ENCODE results near the gene FAM76B.

The FAM76B gene

DNA sequence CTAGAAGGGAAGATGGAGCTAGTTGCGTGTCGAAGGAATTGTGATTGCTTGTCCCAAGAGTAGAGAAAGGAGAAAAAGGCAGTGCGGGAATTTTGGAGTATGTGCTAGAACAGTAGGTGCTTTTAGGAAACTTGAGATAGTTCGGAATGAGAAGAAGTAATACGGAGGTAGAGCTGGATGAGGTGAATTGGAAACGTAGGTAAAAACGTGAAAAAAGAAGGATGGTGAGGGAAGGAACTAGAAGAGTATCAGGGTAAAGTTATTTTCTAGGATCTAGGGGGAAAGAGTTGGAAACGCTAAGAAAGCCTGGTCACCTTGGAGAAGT is 2.1 kb upstream of the FAM76B start:
- DNase-seq: no peak

- DNase-seq: no peak
Observed at GRCh38 chr11:95790933-95791708, 1.5 kb upstream of the FAM76B start.

DNA sequence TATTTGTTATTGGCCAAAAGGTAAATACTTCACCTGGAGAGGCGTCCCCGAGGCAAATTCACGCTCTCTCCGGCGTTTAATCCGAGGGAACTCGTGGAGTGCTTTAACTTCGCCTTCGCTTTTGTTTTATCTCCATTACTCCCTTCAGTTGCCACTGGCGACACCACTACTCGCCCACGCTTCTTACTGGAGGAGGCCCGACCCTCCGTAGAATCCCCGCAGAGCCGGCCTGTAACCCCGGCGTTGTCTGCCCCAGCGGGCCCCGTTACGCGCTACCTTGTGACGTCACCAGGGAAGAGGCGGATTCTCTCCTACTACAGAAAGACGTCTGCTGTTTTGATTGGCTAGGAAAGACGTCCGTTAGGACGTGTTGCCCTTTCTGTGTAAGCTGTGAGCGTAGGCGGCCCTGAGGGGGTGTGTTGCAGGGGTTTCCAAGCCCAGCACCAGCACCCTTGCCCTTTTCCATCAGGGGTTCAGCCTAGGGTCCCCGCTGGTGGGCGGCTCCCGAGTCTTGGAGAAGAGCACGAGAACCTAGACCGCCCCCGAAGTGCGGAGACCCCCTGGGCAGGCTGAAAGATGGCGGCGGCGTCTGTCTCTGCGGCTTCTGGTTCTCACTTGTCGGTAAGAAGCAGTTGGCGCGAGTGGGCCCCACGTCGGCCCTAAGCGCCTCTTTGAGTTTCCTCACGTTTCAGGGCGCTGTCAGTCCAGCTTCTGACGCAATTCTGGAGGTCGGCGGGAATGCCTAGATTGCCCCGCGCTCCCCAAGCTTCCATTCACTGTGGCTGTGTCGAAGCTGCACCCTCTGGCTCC is 746 bp upstream of the FAM76B start, which contains the start of gene CEP57:
CEP57 (plus strand) TSS at position 376 of the 810 bp plus-strand sequence; CDS start at position 577, 201 bp downstream.
- DNase-seq: peak; percentile 62

DNA sequence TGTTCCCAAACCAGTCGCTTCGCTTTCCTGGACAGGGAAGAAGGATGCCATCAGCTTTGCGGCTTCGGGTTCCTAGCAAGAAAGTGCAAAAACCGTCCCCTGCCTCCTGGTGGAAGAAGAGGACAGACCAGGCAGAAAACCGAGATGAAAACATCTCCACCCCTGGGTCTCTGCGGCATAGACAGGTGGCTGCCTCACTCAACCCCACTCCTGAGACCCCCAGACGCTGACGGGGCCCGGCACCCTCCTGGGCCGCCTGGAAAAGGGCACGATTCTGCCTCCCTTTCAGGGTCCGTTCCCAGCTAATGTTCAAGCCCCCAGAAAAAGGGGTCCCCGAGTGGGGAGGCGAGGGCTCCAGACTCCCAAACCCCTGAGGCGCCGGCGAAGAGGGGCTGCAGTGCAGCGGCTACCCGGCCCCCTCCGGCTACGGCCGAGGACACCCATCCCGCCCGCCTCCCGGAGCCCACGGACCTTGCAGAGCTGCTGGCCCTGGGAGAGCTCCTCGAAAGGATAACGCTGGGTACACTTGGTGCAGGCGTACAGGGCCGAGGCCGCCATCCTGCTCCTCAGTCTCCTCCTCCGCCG is 569 bp downstream of the FAM76B start:
- DNase-seq: no peak

GRCh38 chr11:95780544-95780943 is 9.0 kb downstream of the FAM76B start:
- no peak for DNase-seq

DNA sequence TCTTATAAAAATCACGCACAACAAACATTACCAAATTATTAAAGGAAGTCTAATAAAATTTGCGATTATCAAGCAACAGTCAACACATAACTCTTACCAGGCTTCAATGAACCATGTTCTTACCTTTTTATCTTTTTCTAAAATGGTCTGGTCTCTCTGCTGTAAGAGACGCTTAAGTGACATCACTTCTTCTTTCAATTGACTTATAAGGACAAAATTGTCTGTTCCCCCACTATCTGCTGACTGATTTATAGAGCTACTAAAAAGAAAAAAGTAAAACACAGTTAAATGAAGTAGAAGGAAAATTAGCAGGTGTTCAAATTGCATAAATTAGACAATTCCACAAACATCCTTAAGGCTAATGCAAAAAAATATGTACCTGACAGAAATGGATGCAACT is 10.9 kb downstream of the FAM76B start:
- DNase-seq: no peak

DNA sequence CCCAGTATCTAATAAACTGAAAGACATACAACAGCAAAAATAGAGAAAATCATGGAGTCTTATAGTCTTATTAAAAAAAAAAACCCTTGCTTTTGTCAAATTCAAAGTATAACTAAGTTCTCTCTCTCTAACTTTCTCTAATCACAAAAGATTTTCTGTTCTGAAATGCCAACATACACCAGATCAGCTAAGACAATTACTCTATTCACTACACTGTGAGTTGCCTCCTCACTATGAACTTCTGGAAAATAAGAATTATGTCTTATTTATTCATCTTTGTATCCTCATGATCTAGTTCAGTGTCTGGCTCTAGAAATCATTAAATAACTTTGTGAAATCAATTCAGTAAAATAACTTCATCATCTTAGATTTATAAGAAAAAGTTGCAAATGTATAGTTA is 12.7 kb downstream of the FAM76B start:
- no peak for DNase-seq

DNA sequence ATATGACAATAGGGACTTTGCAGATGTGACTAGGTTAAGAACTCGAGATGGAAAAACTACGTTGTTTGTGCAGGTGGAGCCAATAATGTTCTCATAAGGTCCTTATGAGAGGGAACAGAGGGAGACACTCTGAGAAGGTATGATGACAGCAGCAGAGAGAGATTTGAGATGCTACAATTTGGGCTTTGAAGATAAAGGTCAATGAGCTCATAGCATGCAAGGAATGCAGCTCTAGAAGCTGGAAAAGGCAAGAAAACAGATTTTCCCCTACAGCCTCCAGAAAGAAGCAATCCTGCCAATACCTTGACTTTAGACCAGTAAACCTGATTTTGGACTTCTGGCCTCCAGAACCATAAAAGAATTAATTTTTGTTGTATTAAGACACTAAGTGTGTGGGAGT is 21.1 kb downstream of the FAM76B start:
- DNase-seq: no peak

- no peak for DNase-seq
Observed at GRCh38 chr11:95767498-95767897, 22.1 kb downstream of the FAM76B start.

GRCh38 chr11:95766701-95767100 is 22.9 kb downstream of the FAM76B start:
- no peak for DNase-seq

DNA sequence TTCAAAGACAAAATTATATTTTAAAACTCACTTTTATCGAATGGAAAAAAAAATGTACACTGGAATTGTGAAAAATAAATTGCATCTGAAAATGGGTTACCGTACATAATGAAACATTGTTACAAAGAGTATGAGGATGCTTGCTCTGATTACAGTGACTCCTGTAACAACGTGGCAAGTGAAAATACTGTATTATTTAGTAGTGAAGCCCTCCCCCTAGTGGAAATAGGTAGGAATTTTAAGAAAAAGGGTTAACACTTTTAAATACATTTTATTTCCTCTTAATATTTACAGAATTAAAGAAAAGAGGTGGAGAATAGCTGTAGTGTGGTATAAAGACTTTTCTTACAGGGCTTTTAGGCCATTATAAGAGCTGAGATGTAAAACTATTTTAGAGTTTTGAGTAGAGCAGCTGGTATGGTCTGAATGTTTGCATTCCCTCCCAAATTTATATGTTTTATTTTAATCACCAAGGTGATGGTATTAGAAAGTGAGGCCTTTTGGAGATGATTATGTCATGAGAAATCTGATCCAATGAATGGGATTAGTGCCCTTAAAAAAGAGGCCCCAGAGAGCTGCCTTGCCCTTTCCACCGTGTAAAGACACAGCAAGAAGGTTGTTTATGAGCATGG is 25.2 kb downstream of the FAM76B start:
- no peak for DNase-seq

DNA sequence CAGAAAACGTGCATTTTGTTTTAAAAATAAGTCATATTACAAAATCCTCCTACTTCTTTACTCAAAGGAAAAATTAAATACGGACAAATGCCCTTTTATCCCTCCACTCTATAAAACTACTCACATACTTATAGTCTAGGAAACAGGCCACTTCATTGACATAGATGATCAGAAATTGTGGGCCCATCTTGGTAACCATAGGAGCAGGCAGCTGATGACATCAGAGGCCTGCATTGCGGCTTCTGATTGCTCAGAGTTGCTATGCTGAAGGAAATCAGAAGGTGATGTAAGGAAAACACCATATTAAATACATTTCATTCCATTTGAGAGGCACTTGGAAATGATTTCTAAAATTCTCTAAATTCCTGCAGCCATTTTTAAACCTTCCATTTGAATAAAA is 27.0 kb downstream of the FAM76B start:
- no peak for DNase-seq

DNA sequence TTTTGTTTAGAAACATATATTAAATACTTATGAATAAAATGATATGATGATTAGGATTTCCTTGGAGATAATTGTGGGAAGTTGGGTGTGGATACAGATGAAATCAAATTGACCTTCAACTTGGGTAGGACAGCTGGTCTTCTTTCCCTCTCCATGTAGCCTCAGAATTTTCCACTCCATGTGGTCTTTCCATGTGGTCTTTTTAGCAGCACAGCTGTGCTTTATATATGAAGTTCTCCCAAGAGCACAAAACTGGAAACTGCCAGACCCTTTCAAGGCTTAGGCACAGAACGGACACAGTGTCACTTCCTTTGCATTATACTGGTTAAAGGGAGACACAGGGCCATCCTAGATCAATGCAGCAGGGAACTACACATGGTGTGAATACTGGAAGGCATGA is 28.6 kb downstream of the FAM76B start:
- no peak for DNase-seq

- no peak for DNase-seq
Observed at GRCh38 chr11:95751515-95751914, 38.1 kb downstream of the FAM76B start.

GRCh38 chr11:95750101-95750500 is 39.5 kb downstream of the FAM76B start:
- DNase-seq: no peak

DNA sequence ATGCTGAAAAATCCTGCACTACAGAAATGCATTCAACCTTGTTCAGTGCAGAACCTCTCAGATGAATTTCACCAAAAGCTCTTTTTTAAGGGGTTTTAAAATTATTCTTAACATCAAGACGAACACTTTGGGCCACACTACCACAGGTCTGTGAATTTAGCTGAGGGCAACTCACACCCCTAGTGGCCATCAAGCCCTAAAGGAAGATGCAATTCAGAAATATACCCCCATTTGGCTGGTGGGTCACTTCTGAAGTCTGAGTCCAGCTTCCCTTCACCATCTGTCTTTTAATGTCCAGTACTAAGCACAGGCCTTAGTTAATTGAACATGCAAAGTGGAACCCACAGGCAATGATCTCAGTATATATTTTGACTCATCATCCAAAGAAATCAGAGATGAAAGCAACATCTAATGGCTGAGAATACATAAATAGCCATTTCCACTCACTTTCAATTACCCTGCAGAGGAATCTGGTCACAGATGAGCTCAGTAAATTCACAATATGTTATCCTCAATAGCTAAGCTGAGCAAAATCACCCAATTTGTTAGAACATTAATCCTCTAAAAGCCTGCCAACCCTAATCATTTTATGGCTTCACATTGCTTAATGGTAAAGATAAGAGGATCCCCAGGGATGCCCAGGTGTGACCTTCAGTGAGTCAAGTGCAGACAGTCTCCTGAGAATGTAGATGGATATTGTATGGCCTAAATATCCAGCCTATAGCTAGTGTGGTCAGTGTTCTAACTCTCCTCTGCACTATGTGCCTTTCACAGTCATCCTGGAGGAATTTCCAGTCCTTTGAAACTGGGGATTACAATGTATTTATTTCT is 50.3 kb downstream of the FAM76B start:
- no peak for DNase-seq

DNA sequence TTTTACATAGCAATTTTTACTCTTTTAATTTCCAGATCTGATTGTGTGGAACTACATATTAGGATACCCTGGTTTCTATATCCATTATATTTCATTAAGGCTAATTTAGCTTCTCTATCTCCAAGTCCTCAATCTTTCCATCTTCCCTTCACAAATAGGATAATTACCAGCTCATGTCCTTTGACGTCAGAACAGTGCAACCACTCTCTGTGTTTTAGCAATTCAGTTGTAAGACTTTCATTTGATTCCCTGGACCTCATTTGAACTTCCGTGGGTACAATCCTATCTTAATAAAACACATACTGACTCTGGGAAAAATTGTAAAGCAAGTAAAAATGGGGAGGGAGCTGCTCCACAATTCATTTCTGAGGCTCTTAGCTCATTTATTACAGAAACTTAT is 52.8 kb downstream of the FAM76B start:
- DNase-seq: no peak

GRCh38 chr11:95736355-95736754 is 53.2 kb downstream of the FAM76B start:
- no peak for DNase-seq

- no peak for DNase-seq
Observed at GRCh38 chr11:95734009-95734572, 55.5 kb downstream of the FAM76B start.

DNA sequence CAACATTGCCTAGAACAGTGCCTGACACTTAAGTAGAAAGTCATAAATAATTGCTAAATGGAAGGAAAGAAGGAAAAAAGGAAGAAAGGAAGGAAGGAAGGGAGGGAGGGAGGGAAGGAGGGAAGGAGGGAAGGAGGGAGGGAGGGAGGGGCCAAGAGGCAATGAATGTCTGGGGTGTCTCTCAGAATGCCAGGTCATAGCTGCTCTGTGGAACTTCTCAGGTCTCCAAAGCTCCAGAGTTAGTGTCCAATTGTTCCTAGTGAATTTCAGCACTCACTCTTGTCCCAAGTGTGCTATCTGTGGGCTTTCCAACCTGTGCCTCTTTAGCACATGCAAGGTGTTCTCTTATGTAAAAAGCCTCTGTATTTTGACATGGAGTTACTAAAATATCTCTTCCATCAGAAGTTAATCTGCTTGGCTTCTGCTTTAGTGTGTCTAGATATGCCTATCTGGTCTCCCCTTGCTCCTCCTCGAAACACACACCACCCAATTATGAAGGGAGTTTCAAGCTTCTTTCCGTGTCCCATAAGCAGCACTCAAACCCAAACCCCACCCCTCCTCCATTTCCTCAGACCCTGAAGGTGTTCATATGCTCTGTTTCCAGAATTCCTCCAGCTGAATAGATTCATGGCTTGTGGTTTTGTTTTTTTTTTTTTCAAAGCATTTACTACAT is 56.5 kb downstream of the FAM76B start:
- no peak for DNase-seq

- DNase-seq: no peak
Observed at GRCh38 chr11:95729462-95729861, 60.1 kb downstream of the FAM76B start.

DNA sequence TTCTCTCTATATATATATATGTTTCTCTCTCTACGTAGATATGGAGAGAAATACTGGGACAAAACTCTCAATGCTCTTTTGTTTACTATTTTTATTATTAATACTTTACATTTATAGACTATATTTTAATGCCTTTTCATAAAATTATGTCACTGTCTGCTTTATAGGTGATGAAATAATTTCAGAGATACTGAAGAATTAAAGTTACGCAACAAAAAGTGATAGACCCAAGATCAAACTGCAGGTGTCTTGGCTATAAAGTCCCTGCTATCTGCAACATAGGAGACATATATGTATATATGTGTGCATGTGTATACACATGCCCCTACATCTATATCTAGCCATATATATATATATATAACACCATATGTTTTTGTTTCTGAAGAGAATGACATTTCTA is 60.8 kb downstream of the FAM76B start:
- no peak for DNase-seq
